Anterior cingulate cortex (tissue), 58 donors: Measurements from ENCODE around the gene DNAJB12.

ENCODE experiments used
- DNase-seq, 58 donors: peaks; one replicate each; lab custom pipeline; 2025; lab: John Stamatoyannopoulos, UW

Gene DNAJB12

DNA sequence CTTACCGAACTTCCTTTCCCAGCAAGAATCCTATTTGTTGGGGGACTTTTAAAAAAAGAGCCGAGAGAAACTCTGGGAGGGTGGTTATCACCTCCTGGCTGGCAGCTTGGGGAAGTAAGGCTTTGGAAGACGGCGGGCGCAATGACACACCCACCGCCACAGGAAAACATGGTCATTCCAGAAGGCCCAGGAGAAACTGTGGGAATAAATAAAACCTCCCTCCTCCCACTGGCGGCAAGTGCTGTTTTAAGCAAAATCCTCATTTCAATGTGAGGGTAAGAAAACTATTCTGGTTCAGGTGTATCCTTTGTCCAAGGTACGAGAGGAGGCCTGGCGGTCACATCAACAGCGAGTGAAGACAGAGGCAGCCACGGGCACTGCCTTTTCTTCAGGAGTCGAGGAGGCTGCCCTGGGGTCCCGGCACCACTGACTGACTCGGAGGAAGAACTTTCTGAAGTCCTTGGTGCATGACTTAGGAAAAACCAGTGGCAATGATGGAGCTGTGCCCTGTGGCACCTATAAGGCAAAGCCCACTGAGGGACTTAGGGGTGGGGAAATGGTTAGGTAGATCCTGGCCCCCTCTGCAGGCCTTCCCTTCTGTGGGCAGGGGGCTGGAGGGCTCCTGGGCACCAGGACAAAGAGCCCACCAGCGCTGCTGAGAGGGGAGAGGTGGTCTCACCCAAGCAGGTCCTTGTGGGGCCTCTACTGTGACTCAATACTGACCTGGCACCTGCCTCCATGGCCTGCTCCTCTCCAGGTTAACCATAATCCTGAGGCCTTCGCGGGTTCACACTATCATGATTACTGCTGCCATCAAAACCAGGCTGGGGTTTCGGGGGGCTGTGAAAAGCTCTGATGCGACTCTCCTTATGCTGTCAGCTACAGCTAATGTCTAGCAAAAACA, 21.4 kb downstream of the DNAJB12 start:
- peak in 9 of 58 donors; percentile 18 to 54 (median 36) for DNase-seq

DNA sequence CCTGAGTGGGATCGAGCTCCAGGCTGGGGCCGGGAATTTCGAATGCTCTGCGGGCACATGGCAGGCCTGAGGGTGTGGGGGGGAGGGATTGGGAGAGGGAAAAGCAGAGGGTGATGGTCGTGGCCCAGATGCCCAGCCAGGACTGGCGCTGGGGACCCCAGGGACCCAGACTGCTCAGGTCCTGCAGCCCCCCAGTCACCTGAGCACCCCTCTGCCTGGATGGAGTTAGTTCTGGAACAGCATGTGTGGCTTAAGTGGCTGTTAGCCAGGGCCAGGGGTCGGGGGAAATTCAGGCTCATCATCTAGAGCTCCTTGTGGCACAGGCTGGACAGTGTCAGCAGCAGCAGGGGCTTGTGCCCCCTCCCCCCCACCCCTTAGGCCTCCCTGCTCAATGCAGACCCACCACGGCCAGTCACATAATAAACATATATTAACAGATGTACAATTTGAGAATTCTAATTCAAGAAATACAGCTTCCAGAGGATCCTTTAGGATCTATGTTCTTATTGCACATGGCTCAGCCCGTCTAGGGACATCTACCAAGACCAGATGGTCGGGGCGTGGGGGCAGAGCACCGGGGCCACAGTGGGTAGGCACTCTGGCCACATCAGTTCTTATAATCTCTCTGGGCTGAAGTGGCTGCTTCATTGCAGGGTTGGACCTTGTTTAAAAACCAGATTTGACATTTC, 22.2 kb downstream of the DNAJB12 start:
- no peak for DNase-seq

DNA sequence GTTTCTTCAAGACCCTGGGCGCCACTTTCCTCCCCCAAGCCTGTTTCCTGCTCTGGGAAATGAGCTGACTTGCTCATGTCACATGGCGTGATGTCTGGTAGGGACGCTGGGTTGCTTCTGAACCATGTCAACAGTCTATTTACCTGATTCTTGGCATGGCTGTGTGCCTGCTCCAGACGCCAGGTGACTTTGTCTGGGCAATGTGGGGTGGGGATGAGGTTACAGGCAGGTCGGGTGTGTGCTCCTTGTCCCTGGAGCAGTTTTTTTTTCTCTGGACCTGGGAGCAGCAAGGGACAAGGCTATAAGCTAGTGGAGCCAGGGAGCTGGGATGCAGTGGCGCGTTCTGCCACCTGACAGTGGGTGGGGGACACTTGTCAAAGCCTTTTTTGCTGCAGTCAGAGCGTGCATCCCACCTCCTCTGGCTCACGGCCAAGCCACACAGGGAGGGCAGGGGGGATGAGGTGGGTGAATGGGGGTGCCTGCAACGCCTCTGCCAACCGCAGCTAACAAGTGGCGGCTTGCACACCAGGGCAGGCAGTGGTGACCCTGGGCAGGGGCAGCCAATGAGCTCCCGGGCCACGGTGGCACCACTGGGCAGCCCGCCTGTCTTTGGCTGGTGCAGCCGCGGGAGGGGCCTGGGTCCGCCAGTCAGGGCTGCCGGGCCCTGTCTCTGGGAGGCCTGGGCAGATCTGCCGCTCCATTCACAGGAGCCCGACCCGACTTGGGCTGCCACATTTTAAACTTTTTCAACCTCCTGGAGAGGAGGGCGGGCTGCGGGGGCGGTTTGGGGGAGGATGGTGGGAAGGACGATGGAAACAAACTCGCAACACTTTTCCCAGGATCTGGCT, 22.9 kb downstream of the DNAJB12 start:
- peak; percentile 40 to 96 (median 88) for DNase-seq

DNA sequence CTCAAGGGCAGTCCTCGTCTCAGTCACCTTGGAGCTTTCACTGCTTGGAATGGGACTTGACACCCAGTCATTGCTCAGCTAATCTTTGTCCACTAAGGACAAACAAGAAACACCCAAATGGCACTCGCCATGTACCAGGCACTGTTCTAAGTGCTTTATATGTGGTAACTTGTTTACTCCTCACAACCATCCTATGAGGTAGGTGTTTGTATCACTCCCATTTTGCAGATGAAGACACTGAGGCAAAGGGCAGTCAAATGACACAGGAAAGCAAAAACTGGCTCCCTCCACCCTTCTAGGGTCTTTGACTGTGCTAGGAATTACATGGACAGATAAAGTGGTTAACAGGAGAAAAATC, 24.7 kb downstream of the DNAJB12 start:
- no peak for DNase-seq

DNA sequence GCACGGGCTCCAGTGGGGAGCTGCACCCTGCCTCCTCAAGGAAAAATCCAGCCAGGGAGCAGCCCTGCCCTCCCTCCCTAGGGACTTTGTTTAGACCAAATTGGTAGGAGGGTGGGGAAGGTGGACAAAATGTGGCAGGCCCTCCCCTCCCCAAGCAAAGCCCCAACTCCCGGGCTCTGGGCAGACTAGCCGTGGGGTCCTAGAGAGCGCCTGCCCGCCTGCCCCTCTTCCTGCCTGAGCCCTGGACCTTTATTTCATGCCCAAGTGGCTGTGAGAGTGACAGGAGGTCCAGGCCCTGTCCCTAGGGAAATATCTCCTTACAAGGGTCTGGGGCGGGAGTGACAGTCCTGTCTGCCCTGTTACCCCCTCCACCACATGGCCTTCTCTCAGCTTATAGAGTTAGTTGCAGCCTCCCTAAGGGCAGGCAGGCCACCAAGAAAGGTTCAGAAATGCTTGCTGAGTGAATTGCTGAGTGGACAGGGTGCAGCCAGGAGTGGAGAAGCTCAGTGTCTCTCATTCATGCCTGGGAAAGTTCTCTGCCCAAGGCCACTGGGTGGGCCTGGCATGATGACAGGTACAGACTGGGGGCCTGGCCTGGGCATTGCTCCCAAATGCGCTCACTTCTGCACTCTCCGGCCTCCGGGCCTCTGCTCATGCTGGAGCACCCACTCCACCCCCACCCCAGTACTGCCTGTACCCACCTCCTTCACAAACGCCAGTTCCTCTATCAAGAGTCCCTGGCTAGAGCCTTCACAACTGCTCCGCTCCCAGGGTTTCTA, 25.2 kb downstream of the DNAJB12 start:
- peak in 1 of 58 donors; percentile 12 for DNase-seq

DNA sequence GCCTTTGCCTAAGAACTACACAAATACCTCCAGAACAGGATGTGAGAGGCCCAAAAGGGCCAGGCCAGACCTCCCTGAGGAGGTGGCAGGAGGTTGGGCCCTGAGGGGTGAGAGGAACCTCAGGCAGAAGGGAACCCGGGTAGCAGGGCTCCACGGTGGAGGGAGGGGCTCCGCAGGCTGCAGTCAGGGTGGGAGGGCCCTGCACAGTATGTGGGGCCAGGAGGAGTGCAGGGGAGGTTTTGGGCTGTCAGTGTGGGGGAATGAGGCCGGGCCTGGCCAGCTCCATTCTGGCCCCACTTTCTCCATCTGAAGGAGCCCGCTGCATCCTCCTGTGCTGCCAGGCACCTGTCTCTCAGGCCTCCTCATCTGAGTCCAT, 25.9 kb downstream of the DNAJB12 start:
- no peak for DNase-seq

DNA sequence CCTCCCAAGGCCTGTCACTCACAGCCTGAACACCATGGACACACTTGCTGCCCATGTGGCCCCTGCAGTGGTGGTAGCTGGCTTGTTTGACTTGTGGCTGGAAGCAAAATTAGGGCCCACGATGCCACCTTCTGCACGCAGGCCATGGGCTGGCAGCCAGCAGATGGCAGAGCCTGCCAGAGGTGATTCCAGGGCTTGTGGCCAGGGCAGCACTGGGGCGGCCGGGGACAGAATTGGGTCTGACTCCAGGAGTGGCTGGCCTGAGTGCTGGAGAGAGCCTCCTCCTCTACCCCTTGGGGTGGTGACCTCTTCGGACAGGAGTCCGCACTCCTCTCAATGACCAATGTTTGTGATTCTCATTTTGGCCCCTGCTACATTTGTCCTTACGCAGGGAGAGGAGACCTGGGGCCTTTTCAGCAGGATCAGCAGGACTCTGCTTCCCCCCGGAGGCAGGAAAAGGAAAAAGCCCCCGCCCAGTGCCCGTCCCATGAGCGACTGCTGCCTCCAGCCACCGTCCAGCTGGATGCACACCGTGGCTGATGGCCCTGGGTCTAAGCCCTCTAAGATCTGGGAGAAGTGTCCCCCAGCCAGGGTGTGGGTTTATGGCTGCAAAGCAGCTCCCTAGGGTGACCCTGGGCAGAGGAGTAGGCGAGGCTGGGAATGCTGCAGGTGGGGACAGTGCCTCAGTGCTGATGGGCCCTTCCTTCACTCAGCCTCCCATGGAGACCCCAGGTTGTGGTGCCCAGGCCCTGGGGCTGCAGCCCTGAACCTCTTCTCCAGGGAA, 26.5 kb downstream of the DNAJB12 start:
- peak in 48 of 58 donors; percentile 24 to 79 (median 64) for DNase-seq

DNA sequence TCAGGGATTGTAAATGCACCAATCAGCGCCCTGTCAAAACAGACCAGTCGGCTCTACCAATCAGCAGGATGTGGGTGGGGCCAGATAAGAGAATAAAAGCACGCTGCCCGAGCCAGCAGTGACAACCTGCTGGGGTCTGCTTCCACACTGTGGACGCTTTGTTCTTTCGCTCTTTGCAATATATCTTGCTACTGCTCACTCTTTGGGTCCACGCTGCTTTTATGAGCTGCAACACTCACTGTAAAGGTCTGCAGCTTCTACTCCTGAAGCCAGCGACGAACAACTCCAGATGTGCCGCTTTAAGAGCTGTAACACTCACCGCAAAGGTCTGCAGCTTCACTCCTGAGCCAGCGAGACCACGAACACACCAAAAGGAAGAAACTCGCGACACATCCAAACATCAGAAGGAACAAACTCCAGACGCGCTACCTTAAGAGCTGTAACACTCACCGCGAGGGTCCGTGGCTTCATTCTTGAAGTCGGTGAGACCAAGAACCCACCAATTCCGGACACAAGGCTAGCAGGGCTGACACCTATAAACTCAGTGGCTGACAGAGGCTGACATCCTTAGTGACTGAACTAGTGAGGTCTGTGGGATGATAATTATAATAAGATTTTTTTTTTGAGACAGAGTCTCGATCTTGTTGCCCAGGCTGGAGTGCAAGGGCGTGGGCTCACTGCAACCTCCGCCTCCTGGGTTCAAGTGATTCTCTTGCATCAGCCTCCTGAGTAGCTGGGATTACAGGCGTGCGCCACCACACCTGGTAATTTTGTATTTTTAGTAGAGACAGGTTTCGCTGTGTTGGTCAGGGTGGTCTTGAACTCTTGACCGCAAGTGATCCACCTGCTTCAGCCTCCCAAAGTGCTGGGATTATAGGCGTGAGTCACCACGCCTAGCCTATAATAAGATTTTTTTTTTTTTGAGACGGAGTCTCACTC, 27.8 kb downstream of the DNAJB12 start:
- peak in 1 of 58 donors; percentile 14 for DNase-seq

DNA sequence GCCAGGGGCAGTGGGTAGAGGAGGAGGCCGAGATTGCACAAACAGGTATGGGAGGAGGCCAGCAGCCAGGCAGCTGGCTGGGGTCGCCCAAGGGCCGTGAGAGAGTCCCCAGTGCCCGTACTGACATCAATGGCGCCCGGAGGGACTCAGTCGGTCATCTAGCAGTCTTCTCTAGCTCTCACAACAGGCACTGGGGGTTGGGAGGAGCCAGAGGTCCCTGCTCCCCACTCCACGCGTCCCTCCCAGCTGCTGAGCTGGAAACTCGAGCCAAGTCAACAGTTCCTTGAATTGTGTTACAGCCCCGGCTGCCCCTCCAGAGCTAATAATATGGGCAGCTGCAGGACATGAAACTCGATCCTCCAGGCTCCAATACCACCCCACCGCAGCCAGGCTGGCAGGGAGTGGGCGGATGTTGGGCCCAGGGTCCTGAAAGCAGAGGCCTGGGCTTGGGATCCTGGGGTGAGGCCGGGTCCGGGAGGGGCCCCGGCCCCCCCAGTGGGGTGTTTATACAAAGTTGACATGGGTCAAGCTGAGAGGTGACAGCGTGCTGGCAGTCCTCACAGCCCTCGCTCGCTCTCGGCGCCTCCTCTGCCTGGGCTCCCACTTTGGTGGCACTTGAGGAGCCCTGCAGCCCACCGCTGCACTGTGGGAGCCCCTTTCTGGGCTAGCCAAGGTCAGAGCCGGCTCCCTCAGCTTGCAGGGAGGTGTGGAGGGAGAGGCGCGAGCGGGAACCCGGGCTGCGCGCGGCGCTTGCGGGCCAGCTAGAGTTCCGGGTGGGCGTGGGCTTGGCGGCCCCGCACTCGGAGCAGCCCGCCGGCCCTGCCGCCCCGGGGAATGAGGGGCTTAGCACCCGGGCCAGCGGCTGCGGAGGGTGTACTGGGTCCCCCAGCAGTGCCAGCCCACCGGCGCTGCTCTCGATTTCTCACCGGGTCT, 29.2 kb downstream of the DNAJB12 start:
- DNase-seq, result peak in 35 of 58 donors; percentile 21 to 76 (median 52)

DNA sequence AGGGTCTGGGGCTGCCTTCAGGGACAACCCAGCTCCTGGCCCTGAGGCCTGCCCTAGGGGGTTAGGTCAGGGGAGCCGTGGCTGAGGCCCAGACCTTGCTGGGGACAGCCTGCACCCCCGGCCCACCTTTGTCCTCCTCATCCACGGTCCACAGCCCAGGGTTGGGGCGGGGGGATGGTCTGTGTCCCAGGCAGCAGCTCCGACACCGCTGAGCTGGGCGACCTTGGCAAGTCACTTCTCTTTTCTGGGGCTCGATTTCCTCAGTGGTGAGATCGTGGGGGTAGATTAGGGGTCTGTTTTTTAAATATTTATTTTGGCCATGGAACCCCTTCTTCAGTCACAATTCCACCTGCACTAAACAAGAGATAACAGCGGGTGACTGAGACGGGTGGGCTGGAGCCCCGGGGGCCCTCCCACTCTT, 30.9 kb downstream of the DNAJB12 start:
- no peak for DNase-seq

DNA sequence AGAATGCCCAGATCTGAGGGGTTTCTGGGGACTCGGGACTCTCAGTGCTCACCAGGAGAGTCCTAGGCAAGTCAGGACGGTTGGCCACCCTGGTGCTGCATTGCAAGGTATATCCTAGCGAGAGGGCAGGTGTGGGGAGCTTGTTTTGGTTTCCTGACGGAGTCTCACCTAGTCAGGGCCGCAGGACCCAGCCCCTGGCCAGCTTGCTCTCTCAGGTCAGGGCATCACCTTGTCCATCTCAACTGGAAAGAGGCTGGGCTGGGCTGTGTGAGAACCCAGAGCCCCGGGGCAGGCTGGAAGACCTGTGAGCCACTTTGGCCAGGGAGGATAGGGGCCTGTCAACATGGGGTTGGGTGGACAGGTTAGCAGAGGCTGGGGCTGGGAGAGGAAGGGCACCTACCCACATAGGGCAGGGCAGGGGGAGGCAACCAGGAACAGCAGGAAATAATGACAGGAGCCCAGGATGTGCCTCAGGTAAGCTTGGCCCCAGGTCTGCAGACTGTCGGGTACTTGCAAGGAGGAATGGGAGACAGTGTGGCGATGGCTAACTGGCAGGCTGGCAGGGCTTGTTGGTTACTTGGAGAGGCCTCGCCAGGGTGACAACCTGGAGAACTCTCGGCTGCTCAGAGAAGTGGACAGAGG, 31.5 kb downstream of the DNAJB12 start:
- no peak for DNase-seq

DNA sequence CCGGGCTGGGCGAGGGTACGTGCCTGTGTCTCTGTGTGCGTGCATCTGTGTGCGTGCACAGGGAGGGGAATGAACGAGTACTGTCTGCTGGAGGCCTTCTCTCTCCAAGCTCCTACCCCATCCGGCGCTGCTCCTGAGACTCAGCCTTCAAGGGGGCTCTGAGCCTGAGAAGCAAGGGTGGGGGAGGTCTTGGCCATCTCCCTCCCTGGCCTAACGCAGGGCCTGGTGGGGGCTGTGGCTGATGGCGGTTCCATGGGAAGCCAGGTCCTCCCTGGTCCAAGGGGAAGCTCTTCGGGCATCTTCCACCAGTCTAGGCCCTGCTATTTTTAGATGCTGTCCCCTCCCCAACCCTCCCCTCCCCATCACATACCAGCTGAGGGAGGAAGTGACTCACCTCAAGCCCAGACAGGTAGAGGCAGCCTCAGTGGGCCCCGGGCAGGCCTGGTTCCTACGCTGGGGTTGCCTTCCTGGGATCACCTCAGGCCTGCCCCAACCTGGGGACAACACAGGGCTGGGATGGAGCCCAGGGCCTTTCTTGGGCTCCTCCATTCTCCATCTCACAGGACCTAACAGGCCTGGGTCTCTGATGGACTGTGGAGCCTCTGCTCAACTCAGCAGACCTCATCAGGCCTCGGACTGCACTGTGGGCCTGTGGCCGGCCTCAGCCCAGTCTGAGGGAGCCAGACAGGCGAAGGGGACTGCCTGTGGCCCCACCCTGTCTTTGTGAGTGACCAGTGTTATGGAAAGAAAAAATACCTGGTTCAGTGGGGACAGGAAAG, 32.2 kb downstream of the DNAJB12 start:
- DNase-seq, result no peak

DNA sequence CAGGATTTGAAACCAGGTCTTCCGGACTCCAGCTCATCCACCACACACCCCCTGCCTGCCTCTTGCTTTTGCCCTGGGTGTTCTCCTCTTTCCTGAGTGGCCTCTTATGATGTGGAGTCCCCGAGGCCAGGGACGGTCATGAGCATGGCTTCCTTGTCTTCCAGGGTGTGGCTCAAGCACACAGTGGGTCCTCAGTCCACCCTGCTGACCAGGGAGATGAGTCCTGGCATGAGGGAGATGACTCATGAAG, 32.8 kb downstream of the DNAJB12 start:
- no peak for DNase-seq

DNA sequence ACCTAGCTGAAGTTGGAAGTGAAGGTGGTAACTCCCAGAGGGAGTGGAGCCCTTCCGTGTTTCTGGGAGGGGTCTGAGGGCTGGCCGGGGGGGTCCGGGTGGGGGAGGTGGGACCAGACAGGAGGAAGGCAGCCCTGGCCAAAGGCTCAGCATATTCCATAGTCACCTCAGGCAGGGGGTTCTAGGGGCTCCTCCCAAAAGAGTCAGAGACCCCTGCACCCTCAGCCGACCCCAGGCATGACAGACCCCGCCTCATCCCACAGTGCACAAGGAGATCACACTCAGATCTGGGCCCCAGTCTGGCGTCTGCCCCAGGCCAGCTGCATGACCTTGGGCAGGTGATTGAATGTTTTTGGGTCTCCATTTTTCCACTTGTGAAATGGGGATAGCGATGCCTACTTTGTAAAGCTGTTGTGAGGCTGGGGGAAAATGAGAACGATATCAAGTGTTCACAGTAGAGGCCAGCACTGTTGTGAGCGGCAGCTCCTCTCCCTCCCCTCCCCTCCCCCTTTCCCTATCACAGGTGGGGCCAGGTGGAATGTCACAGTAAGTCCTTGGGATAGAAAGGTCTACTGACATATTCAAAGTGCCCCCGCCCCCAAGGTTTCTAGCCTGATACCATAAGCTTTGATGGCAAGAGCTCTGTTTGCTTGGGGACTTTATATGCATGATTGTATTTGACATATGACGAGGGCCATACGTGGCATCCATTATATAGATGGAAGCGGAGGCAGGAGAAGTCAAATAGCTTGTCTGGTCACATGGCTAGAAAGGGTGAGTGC, 33.3 kb downstream of the DNAJB12 start:
- no peak for DNase-seq

DNA sequence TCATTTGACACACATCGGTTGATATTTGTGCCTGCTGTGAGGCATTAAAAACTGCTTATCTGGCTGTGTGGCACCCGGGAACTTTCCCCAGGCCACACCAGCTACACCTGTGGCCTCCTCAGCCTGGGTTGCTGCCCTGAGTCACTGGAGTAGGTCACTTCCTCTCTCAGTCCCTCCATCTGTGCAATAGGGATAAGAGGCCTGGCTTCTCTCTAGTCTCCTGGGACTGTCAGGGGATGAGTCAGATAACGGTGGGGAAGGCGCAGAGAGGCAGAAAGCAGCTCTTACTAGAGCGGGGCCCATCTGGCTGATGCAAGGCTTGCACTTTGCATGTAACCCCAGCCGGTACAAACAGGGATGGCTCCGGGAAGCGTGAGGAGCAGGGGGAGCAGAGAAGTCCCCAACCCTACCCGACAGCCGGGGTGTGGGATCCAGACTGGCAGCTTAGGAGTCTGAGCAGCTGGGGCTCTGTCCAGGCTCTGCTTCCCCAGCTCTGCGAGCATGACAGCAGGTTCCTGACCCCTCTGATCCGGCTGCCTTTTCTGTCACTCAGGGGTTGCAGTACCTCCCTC, 34.0 kb downstream of the DNAJB12 start:
- DNase-seq, result peak in 11 of 58 donors; percentile 15 to 63 (median 26)
